ENCODE measurements around the gene CRHR1.
A peak's percentile ranks its signal among the peaks of the same experiment; 100 is the strongest.
"Not testable (repeated sequence)": the region's sequence is repeated elsewhere in the genome, so short reads cannot be mapped to it uniquely, and the experiment has no call there.

The CRHR1 gene

DNA sequence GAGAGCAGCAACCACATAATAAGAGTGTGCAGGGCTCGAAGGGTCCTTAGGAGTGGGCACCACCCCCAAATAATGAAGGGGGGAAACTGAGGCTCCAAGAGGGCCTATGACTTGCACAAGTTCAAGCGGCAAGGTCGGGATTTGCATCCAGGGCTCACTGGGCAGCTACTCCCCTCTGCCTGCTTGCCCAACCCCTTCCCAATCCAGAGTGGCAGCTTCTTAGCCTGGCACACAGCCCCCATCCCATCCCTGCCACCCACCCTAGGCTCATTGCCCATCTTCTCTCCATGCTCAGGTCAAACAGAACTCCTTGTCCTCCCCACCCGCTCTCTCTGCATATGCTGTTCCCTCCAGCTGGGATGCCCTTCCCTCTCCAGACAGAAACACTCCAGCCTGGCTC is 63.0 kb downstream of the CRHR1 start:
- no peak for DNase-seq

DNA sequence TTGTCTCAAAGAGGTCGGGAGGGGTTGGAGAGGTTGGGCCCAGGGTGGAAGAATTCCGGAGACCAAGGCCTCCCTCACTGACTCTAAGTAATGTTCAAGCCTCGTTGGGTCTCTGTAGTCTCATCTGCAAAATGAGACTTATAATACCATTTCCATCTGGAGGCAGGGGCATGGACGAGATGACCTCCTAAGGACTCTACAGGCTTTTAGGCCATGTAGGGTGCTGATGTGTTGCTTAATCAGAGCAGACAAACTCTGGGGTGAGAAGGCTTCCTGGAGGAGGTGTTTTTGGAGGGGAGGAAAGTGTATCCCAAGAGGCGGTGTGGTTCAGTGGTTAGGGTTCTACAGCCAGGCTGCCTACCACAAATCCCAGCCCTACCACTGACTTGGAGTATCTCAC is 63.6 kb downstream of the CRHR1 start:
- no peak for DNase-seq

- DNase-seq = no peak
Measured at GRCh38 chr17:45848405-45848804, 64.3 kb downstream of the CRHR1 start.

- no peak for DNase-seq
Measured at GRCh38 chr17:45848868-45849535, 64.9 kb downstream of the CRHR1 start.

GRCh38 chr17:45849536-45849990 is 65.4 kb downstream of the CRHR1 start:
- DNase-seq = no peak

DNA sequence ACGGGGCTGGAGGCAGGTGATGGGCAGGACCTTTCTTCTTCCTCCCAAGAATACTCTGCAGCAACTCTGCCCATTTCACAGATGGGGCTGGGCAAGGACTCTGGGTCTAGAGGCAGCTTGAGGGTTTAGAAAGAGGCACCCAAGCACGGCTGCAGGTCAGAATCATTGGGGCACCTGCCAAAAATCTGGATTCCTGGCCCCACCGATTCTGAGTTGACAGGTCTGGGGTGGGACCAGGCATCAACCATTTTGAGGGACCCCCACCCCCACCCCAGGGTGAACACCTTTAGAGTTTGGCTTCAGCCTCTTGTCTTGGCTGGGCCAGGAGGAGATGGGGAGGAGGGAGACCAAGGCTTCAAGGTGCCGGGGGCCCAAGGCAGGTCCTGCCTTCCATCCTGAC is 65.9 kb downstream of the CRHR1 start:
- no peak for DNase-seq

DNA sequence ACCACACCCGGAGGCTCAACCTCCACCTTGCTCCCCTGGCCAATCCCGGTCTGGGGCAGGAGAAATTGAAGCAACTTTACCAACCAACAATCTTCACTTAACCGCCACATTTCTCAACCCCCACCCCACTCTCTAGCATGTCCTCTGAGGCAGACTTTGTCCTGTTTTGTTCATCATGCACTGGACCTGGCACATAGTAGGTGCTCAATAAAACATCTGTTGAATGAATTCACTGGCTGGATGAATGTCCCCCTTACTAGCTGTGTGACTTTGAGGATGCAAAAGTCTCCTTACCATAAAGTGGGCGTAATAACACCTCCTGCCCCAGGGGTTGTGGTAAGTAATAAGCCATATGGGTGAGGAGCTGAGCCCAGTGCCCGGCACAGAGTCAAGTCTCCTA is 66.3 kb downstream of the CRHR1 start:
- no peak for DNase-seq

DNA sequence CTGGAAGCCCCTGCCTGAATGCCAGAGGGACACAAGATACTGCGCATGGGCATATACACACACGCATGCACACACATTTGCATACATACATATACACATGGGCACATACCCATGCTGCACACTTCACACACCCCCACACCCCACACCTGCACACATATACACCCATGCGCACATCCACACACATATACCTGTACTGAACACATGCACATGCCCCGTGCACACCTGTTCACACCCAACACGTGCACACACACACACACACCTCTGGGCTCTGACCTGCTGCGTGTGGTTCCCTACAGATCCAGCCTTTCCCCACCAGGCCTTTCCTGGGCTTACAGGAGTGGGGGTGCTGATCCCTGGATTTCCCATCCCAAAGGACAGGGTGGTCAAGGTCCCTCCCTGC is 66.9 kb downstream of the CRHR1 start:
- DNase-seq = no peak

- DNase-seq = no peak
Measured at GRCh38 chr17:45851464-45851863, 67.3 kb downstream of the CRHR1 start.

DNA sequence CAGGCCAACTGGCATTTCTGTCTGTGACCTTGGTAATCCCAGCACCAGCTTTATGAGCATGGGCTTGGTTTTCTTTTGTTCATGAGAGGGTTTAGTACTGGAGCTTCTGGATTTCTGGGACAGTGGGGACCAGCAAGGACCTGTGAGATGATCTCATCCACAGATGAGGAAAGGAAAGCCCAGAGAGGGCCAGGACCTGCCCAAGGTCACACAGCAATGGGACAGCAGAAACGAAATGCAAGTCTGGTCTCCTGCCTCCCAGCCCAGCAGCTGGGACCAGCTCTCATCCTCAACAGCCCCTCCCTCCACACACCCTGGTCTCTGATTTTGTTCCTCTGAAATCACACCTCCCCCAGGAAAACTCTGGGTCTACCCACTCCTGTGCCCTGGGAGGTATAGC is 67.8 kb downstream of the CRHR1 start:
- no peak for DNase-seq

GRCh38 chr17:45852535-45853297 is 68.6 kb downstream of the CRHR1 start:
- peak; percentile 73 for DNase-seq

DNA sequence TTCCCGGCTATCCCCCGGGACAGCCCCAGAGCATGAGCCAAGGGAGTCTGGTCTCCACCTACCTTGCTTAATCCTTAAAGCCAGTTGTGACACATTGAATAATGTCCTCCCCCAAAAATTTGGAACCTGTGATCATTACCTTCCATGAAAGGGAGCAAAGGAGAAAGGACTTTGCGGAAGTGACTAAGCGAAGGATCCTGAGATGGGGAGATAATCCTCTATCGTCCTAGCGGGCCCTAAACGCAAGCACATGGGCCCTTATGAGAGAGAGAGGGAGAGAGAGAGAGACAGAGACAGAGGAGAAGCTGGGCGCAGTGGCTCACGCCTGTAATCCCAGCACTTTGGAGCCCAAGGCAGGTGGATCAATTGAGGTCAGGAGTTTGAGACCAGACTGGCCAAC is 70.1 kb downstream of the CRHR1 start:
- DNase-seq = no peak

DNA sequence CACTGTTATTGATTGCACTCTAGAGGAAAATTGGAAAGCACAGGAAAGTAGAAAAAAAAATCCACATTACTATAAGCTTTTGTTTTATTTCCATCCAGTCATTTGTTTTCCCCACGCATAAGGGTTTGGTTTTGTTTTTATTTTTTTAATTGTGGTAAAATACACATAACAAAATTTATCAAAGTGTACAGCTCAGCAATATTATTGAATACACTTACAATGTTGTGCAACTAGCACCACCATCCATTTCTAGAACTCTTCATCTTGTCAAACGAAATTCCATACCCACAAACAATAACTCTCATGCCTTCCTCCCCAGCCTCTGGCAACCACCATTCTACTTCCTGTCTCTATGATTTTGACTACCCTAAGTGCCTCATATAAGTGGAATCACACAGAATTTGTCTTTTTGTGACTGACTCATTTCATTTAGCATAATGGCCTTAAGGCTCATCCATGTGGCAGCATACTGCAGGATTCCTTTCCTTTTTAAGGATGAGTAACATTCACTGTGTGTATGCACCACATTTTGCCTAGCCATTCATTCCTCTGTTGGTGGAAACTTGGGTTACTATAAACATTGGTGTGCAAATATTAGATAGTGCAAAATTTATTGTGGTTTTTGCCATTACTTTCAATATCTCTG is 71.7 kb downstream of the CRHR1 start:
- DNase-seq = no peak

DNA sequence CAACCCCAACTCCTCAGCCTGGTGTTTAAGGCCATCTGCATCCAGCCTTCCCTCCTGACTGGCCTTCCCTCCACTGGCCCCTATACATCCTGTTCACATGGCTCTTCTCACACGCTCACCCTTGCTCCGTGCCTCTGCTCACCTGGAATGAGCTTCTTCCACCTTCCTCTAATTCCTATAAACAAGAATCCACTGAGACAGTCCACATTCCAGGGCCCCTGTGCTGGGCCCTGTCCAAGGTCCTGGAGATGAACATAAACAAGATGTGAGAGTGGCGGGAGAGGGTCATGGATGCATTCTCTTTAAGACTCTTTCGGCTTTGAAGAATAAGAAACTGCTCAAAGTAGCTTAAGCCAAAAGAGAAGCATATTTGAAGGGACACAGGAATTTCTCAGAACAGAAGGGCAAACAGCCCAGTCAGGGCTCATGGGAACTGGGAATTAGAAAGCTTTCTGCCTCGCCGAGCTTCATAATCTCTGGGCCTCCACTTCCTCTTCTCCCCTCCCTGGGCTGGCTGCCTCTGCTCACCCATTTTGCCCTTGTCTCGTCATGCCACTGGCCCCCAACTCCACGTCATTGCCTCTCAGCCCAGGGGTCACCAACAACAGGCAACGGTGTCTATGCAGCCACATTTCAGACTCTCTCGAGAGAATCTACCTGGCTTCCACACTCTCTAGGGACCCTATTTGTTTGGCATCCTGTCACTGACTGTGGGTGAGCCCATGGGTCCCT is 74.0 kb downstream of the CRHR1 start:
- peak; percentile 11 for DNase-seq

- no peak for DNase-seq
Measured at GRCh38 chr17:45861165-45861564, 77.0 kb downstream of the CRHR1 start.

GRCh38 chr17:45862127-45862526 is 78.0 kb downstream of the CRHR1 start:
- not testable (repeated sequence) for DNase-seq

- DNase-seq = no peak
Measured at GRCh38 chr17:45863857-45864654, 79.9 kb downstream of the CRHR1 start.

GRCh38 chr17:45867171-45867570 is 83.1 kb downstream of the CRHR1 start:
- no peak for DNase-seq

GRCh38 chr17:45867702-45868101 is 83.6 kb downstream of the CRHR1 start:
- no peak for DNase-seq

DNA sequence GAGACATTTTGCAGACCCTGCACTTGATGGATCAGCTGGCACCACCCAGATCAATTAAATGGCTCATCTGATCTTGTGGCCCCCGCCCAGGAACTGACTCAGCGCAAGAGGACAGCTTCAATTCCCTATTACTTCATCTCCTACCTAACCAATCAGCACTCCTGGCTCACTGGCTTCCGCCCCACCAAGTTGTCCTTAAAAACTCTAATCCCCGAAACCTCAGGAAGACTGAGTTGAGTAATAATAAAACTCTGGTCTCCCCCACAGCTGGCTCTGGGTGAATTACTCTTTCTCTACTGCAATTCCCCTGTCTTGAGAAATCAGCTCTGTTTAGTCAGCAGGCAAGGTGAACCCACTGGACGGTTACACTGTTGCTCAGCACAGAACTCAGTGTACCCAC is 84.2 kb downstream of the CRHR1 start:
- DNase-seq = no peak

GRCh38 chr17:45869676-45870341 is 85.7 kb downstream of the CRHR1 start:
- no peak for DNase-seq
